KBM-7 (cell line): Measurements from ENCODE around the gene RADIL.
A peak's percentile ranks its signal among the peaks of the same experiment; 100 is the strongest.
"Not testable (repeated sequence)": the region's sequence is repeated elsewhere in the genome, so short reads cannot be mapped to it uniquely, and the experiment has no call there.

Source experiments
- DNase-seq: peaks from one replicate; pipeline ENCODE4 v3.0.0-alpha.2; 2015
- in situ Hi-C: fragments of 300-500 bp; cut with MboI; formaldehyde crosslinking; loops from 2 replicates; pipeline ENCODE4 v1.14.3; 2020; ENCODE audit warnings: low sequenced_read_pairs, low pct_unique_long_range_greater_than_20kb, mixed read lengths

Gene RADIL

DNA sequence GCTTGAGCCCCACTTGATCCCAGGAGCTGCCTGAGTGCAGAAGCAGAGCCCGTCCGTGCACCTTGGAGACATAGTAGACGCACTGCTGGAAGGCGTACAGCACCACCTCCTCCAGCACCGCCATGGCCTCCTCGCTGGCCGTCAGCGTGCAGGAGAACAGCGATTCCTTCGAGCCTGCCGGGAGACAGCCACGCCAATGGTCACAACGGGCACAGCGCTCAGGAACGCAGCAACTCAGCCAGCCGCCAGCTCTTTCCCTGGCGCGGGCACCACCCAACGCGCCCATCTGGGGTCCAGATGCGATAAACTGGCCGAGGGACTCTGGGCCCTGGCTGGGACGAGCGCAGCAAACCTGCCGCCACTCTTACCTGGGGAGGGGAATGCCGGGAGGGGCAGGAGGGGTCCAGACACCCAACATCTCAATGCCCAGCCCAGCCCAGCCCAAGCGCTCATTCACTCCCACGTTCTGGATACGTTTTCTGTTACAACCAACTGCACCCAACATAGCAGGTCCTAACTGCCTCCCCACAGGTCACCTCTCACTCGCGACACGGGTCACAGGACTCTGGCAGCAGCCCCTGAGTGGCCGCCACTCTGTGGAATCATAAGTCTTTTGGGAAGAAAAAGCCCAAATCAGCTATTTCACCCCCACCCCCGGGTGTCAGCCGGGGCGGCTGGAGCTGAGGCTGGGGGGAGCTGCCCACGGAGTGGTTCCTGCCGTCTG, 66.2 kb downstream of the RADIL start:
- no peak for DNase-seq

DNA sequence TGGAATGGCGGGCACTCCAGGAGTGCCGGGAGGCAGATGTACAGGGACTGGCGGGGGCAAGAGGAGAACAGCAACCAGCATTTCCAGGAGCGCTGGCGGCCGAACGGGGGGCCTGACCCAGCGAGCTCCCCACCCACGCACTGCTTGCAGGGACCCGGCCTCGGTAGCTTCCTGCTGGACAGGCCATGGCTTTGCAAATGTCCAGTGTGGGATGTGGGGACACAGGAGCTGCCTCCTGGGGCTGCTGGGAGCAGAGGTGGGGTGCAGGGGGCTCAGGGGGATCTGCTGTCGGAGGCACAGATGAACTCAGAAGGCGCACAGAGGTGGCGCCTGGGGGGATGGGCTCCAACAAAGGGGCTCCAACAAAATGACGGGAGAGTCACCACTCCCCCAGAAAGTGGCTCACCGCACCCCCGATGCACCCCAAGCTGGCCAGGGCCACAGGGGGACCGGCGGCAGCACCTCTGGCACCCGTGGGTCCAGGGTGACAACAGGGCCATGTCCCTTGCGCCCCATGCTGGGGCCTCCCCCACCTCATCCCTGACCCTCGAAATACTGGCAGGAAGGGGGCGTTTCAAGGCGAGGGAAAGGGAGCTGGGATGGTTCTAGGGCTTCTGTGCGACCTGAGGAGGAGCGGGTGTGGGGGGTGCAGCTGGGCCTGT, 67.0 kb downstream of the RADIL start:
- in situ Hi-C loops = loop anchor here (25.0 kb wide), 1 partner anchor 271 kb away; no protein-coding TSS in a partner anchor
- DNase-seq = no peak

More for the DNA sequence above, 66.2 kb downstream of the RADIL start:
- in situ Hi-C loops = loop anchor here (25.0 kb wide), 1 partner anchor 270 kb away; no protein-coding TSS in a partner anchor

DNA sequence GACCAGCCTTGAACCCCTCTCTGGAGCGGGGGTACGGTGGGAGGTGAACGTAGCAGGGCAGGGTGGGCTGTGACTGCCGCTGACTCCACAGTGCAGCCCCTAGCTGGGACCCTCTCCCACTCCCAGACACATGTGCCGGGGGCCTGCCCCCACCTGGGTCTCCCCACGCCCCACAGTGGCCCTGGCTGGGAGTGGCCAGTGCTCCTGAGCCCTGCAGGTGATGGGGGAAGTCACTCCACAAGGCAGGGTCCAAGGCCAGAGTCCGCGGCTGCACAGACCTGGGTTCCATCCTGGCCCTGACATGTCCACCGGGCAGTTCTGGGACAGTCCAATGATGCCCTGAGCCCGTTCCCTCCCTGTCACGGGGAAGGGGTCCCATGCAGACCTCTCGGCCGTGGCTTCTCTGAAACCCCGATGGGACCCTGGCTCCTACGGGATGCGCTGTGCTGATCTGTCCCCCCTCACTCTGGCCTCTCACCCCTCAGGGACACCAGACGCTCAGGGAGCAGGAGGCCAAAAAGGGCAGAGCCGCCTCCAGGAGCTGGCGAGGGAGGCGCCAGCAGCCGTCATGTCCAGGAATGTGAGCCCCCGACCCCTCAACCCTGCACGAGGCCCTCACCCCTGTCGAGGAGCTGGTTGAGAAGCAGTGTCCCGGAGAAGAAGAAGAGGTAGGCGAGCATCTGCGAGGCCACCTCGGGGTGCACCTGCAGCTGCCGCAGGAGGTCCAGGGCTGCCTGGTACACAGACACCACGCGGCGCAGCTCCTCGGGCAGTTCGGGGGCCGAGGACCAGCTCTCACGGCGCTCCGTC, 67.7 kb downstream of the RADIL start:
- in situ Hi-C loops = loop anchor here (25.0 kb wide), 1 partner anchor 271 kb away; no protein-coding TSS in a partner anchor
- DNase-seq = no peak

GRCh38 chr7:4815121-4815520, 68.4 kb downstream of the RADIL start:
- in situ Hi-C loops = loop anchor here (25.0 kb wide), 1 partner anchor 272 kb away; no protein-coding TSS in a partner anchor
- DNase-seq = no peak

DNA sequence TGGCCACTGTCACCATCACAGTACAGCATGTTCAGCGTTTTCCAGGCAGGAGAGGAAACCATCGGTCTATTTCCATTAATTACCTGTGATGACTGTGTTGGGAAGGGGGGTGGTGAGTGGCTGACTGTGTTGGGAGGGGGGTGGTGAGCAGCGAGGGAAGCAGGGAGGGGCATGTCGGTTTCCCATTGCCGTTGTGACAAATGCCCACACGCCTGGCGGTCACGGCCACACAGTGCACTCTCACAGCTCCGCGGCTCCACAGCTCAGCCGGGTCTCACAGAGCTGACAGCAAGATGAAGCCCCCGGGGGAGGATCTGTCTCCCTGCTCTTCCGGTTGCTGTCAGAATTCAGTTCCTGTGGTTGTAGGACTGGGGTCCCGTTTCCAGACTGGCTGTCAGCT, 69.1 kb downstream of the RADIL start:
- in situ Hi-C loops = loop anchor here (25.0 kb wide), 1 partner anchor 273 kb away; no protein-coding TSS in a partner anchor
- DNase-seq = no peak

DNA sequence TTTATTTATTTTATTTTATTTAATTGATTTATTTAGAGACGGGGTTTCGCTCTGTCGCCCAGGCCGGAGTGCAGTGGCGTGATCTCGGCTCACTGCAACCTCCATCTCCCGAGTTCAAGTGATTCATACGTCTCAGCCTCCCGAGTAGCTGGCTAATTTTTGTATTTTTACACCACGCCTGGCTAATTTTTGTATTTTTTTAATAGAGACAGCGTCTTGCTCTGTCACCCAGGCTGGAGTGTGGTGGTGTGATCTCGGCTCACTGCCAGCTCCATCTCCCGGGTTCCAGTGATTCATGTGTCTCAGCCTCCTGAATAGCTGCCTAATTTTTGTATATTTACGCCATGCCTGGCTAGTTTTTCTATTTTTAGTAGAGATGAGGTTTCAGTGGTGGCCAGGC, 73.8 kb downstream of the RADIL start:
- in situ Hi-C loops = loop anchor here (25.0 kb wide), 1 partner anchor 278 kb away; no protein-coding TSS in a partner anchor

GRCh38 chr7:4809091-4809591, 74.4 kb downstream of the RADIL start:
- peak; percentile 40 for DNase-seq
- in situ Hi-C loops = loop anchor here (25.0 kb wide), 1 partner anchor 278 kb away; no protein-coding TSS in a partner anchor

More for the DNA sequence above, 73.8 kb downstream of the RADIL start:
- DNase-seq = no peak

DNA sequence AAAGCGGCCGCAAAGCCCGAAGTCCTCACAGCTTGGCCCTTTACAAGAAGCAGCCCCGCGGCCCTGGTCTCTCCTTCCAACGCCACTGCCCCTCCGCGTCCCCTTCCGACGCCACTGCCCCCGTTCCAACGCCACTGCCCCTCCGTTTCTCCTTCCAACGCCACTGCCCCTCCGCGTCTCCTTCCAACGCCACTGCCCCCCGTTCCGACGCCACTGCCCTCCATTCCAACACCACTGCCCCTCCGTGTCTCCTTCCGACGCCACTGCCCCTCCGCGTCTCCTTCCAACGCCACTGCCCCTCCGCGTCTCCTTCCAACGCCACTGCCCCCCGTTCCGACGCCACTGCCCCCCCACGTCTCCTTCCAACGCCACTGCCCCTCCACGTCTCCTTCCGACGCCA, 75.0 kb downstream of the RADIL start:
- DNase-seq = no peak
- in situ Hi-C loops = loop anchor here (25.0 kb wide), 1 partner anchor 279 kb away; no protein-coding TSS in a partner anchor

DNA sequence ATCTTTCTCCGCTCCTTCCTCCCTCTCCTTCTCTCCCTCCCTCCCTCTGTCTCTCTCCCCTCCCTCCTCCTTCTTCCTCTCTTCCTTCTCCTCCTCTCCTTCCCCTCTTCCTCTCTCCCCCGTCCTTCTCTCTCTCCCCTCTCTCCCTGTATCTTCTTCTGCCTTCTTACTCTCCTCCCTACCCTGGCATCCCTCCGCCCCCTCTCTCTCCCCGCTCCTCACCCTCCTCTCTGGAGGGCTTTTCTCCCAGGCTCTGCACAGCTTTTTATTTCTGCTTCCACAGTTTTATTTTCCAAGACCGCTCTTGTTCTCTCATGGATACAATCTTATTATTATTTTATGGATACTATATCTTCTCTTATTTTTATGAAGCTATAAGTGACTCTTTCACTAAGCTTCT, 75.5 kb downstream of the RADIL start:
- in situ Hi-C loops = loop anchor here (25.0 kb wide), 1 partner anchor 279 kb away; no protein-coding TSS in a partner anchor
- no peak for DNase-seq

- in situ Hi-C loops = loop anchor here (25.0 kb wide), 1 partner anchor 280 kb away; no protein-coding TSS in a partner anchor
- no peak for DNase-seq
Observed at GRCh38 chr7:4807598-4808016, 75.9 kb downstream of the RADIL start.

- in situ Hi-C loops = loop anchor here (25.0 kb wide), 1 partner anchor 280 kb away; no protein-coding TSS in a partner anchor
- DNase-seq = no peak
Observed at GRCh38 chr7:4806983-4807597, 76.4 kb downstream of the RADIL start.

DNA sequence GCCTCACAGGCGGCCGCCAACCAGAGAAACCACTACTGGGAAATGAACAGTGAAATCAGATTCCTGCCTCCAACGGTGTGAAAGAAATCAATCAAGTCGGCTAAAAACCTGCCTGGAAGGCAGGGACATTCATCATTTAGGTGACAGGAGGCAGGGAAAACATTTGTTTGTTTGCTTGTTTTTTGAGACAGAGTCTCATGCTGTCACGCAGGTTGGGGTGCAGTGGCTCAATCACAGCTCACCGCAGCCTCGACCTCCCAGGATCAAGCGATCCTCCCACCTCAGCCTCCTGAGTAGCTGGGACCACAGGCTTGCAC, 77.6 kb downstream of the RADIL start:
- no peak for DNase-seq
- in situ Hi-C loops = loop anchor here (25.0 kb wide), 1 partner anchor 281 kb away; no protein-coding TSS in a partner anchor

DNA sequence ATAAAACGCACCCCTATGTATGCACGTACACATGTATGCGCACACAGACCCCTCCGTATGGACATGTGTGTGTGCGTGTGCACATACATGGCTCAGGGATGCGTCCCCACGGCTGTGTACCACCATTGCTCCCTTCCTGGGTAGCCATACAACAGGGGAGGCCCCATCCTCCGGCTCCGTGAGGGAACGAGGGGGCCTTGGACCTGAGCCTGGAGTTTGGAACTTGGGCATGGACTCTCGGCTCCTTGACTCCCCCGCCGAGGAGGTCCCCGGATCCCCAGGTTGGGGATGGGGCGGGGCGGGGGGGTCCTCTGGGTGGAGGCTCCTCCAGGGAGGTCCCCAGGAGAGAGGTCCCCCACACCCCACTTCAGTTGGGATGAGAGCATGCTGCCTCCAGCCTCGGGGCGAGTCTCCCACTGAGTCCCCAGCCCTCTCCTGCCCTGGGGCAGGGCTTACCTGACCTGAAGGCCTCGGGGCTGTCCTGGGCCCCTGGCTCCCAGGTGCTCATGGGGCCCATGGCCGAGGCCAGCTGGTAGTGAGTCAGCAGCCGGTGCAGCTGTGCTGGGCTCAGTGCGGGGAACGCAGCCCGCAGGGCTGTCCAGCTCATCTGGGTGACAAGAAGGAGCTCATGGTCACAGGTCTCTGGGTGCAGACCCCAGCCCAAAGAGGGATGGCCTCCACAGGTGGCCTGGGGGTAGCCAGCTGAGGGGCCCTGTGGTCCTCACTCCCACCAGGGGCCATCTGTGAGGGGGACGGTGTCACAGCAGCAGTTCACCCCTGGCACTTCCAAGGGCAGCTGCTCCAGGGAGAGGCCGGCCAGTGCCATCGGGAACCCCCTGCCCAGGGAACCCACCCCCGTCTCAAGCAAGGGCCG, 78.2 kb downstream of the RADIL start:
- no peak for DNase-seq
- in situ Hi-C loops = loop anchor here (25.0 kb wide), 1 partner anchor 282 kb away; no protein-coding TSS in a partner anchor

GRCh38 chr7:4803397-4804241, 79.9 kb downstream of the RADIL start:
- in situ Hi-C loops = loop anchor here (25.0 kb wide), 1 partner anchor 284 kb away; no protein-coding TSS in a partner anchor
- DNase-seq = no peak

DNA sequence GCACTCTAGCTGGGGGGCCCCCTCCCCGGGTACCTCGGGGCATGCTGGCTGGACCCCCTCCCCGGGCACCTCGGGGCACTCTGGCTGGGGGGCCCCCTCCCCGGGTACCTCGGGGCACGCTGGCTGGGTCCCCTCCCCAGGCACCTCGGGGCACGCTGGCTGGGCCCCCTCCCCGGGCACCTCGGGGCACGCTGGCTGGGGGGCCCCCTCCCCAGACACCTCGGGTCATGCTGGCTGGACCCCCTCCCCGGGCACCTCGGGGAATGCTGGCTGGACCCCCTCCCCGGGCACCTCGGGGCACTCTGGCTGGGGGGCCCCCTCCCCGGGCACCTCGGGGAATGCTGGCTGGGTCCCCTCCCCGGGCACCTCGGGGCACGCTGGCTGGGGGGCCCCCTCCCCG, 80.9 kb downstream of the RADIL start:
- not testable (repeated sequence) for DNase-seq
- in situ Hi-C loops = loop anchor here (25.0 kb wide), 1 partner anchor 285 kb away; no protein-coding TSS in a partner anchor

GRCh38 chr7:4801839-4802231, 81.7 kb downstream of the RADIL start:
- no peak for DNase-seq
- in situ Hi-C loops = loop anchor here (25.0 kb wide), 1 partner anchor 285 kb away; no protein-coding TSS in a partner anchor
